H1 (cell line): ENCODE results near the gene RERG. TPM values are rescaled to one million over a fixed set of nuclear protein-coding genes. Genes with fewer than 3 reads are reported as not detected.

Source experiments
- CTCF ChIA-PET: fragments of 300-600 bp; sonication (Branson Sonifier 250); formaldehyde crosslinking; loops from one replicate; lab custom pipeline; 2021; ENCODE audit not compliant: partially characterized antibody; lab: Charles Lee
- POLR2A ChIA-PET: fragments of 300-600 bp; sonication (Branson Sonifier 250); formaldehyde crosslinking; loops from one replicate; lab custom pipeline; 2021; ENCODE audit warnings: inconsistent platforms; ENCODE audit not compliant: partially characterized antibody; lab: Charles Lee
- DNase-seq, 2 experiments: peaks; one replicate each; pipeline versions ENCODE4 v3.0.0 to v3.0.0-alpha.2; 2010 to 2022; ENCODE audit warnings: low spot score in 2 of 2, low read depth in 1 of 2, mixed read lengths in 1 of 2
- FAIRE-seq: peaks from 2 replicates; lab custom pipeline; 2011; peaks lifted over from hg19 to GRCh38; lab: Jason Lieb, UNC
- H2AFZ ChIP-seq: 2 replicates; pipeline ENCODE4 v1.8.1; 2012; ENCODE audit warnings: low read length, inconsistent platforms
- H2AK5ac ChIP-seq: 2 replicates; pipeline ENCODE4 v1.6.1; 2013; ENCODE audit warnings: low read depth, low read length
- H2BK120ac ChIP-seq: replicated peaks from 2 replicates; pipeline ENCODE3; 2013; ENCODE audit warnings: low read depth, low read length, inconsistent platforms
- H2BK12ac ChIP-seq: 2 replicates; pipeline ENCODE4 v1.6.1; 2013; ENCODE audit warnings: low read depth, low read length
- H2BK15ac ChIP-seq: 2 replicates; pipeline ENCODE4 v1.6.1; 2013; ENCODE audit warnings: low read length
- H2BK20ac ChIP-seq: 2 replicates; pipeline ENCODE4 v1.6.1; 2013; ENCODE audit warnings: low read length
- H2BK5ac ChIP-seq: 2 replicates; pipeline ENCODE4 v1.6.1; 2013; ENCODE audit warnings: low read depth, low read length
- H3K14ac ChIP-seq: 2 replicates; pipeline ENCODE4 v1.6.1; 2013; ENCODE audit warnings: inconsistent platforms; ENCODE audit not compliant: insufficient read length
- H3K18ac ChIP-seq: 2 replicates; pipeline ENCODE4 v1.6.1; 2013; ENCODE audit warnings: low read length; ENCODE audit errors: extremely low read depth
- H3K23ac ChIP-seq: 2 replicates; pipeline ENCODE4 v1.6.1; 2013; ENCODE audit warnings: inconsistent platforms; ENCODE audit not compliant: insufficient read length
- H3K23me2 ChIP-seq: 2 replicates; pipeline ENCODE4 v1.6.1; 2013; ENCODE audit warnings: low read depth, low read length
- H3K27ac ChIP-seq: 2 replicates; pipeline ENCODE4 v1.6.1; 2011; ENCODE audit warnings: low read depth, low read length, inconsistent platforms
- H3K27me3 ChIP-seq, 4 experiments: replicated peaks in 1 of 4; 1 replicate in 1 of 4; 2 replicates in 3 of 4; pipeline versions ENCODE4 v1.6.1 to v1.8.1; 2011 to 2013; ENCODE audit warnings: low read length in 3 of 4, mild to moderate bottlenecking in 3 of 4, inconsistent platforms in 2 of 4, mixed read lengths in 2 of 4, moderate library complexity in 1 of 4; ENCODE audit not compliant: control insufficient read depth in 3 of 4, insufficient read depth in 3 of 4; ENCODE audit errors: extremely low read depth in 1 of 4
- H3K36me3 ChIP-seq, 4 experiments: 2 replicates each; pipeline versions ENCODE4 v1.6.1 to v1.8.1; 2011 to 2013; ENCODE audit warnings: mild to moderate bottlenecking in 4 of 4, low read length in 3 of 4, moderate library complexity in 2 of 4, control low read depth in 1 of 4, inconsistent platforms in 1 of 4; ENCODE audit not compliant: insufficient read depth in 4 of 4, control insufficient read depth in 2 of 4
- H3K4ac ChIP-seq: replicated peaks from 2 replicates; pipeline ENCODE3; 2013; ENCODE audit warnings: low read length, low read depth, mixed read lengths, inconsistent platforms; ENCODE audit not compliant: insufficient read length
- H3K4me1 ChIP-seq, 4 experiments: replicated peaks in 1 of 4; 1 replicate in 1 of 4; 2 replicates in 3 of 4; pipeline versions ENCODE4 v1.6.1 to v1.8.1; 2011 to 2013; ENCODE audit warnings: low read length in 3 of 4, inconsistent platforms in 2 of 4, mixed read lengths in 1 of 4; ENCODE audit not compliant: insufficient read depth in 4 of 4, control insufficient read depth in 3 of 4
- H3K4me2 ChIP-seq, 2 experiments: 2 replicates each; pipeline versions ENCODE4 v1.6.1 to v1.8.1; 2011 to 2013; ENCODE audit warnings: low read depth in 2 of 2, low read length in 2 of 2, control low read depth in 1 of 2, inconsistent platforms in 1 of 2, mild to moderate bottlenecking in 1 of 2; ENCODE audit not compliant: insufficient read depth in 1 of 2
- H3K4me3 ChIP-seq, 4 experiments: fragments of 200-600, 300-600 bp in 1 of 4; sonication (generic), shearing (Covaris generic), sonication (Bioruptor Twin) in 1 of 4; 2 replicates each; pipeline versions ENCODE4 v1.5.1 to v1.8.1; 2011 to 2016; ENCODE audit warnings: low read length in 4 of 4, low read depth in 3 of 4, control low read depth in 2 of 4, inconsistent platforms in 2 of 4, mild to moderate bottlenecking in 2 of 4, mixed read lengths in 1 of 4, moderate library complexity in 1 of 4; ENCODE audit not compliant: insufficient read depth in 2 of 4; ENCODE audit errors: extremely low read depth in 1 of 4
- H3K56ac ChIP-seq: replicated peaks from 2 replicates; pipeline ENCODE3; 2013; ENCODE audit warnings: low read depth, mild to moderate bottlenecking, mixed read lengths, low read length, inconsistent platforms; ENCODE audit not compliant: insufficient read length
- H3K79me1 ChIP-seq: 2 replicates; pipeline ENCODE4 v1.6.1; 2013; ENCODE audit warnings: low read depth, low read length, control low read depth
- H3K79me2 ChIP-seq, 2 experiments: 2 replicates each; pipeline versions ENCODE4 v1.6.1 to v1.8.1; 2012 to 2013; ENCODE audit warnings: low read length in 2 of 2, mild to moderate bottlenecking in 2 of 2, inconsistent platforms in 1 of 2; ENCODE audit not compliant: insufficient read depth in 2 of 2, control insufficient read depth in 1 of 2
- H3K9ac ChIP-seq, 4 experiments: replicated peaks in 1 of 4; 1 replicate in 1 of 4; 2 replicates in 3 of 4; pipeline versions ENCODE4 v1.6.1 to v1.8.1; 2011 to 2013; ENCODE audit warnings: low read depth in 3 of 4, low read length in 3 of 4, control low read depth in 2 of 4, mild to moderate bottlenecking in 2 of 4, moderate library complexity in 2 of 4, inconsistent platforms in 1 of 4; ENCODE audit errors: extremely low read depth in 1 of 4
- H3K9me3 ChIP-seq, 2 experiments: 2 replicates each; pipeline versions ENCODE4 v1.6.1 to v1.8.1; 2012 to 2013; ENCODE audit warnings: mild to moderate bottlenecking in 2 of 2, moderate library complexity in 2 of 2, control low read depth in 1 of 2, inconsistent platforms in 1 of 2, low read depth in 1 of 2, low read length in 1 of 2, mixed read lengths in 1 of 2; ENCODE audit not compliant: insufficient read depth in 2 of 2
- H4K20me1 ChIP-seq, 2 experiments: replicated peaks in 1 of 2; 2 replicates each; pipeline versions ENCODE3 to v1.8.1; 2011 to 2013; ENCODE audit warnings: inconsistent platforms in 2 of 2, low read length in 2 of 2, mild to moderate bottlenecking in 1 of 2; ENCODE audit not compliant: insufficient read depth in 2 of 2, control insufficient read depth in 1 of 2
- H4K5ac ChIP-seq: 2 replicates; pipeline ENCODE4 v1.6.1; 2013; ENCODE audit warnings: low read length, low read depth, mixed read lengths, inconsistent platforms; ENCODE audit not compliant: insufficient read length
- H4K8ac ChIP-seq: 2 replicates; pipeline ENCODE4 v1.8.0; 2013; ENCODE audit warnings: mild to moderate bottlenecking, moderate library complexity, low read length, inconsistent platforms; ENCODE audit not compliant: insufficient read depth; ENCODE audit errors: extremely low read depth
- H4K91ac ChIP-seq: replicated peaks from 2 replicates; pipeline ENCODE3; 2013; ENCODE audit warnings: low read length, mixed read lengths, inconsistent platforms; ENCODE audit not compliant: insufficient read length
- EGR1 ChIP-seq: IDR thresholded peaks from 2 replicates; pipeline ENCODE4 v1.6.1; 2011; ENCODE audit warnings: low read depth, low read length, borderline replicate concordance
- HDAC2 ChIP-seq, 2 experiments: fragments of 300-600 bp in 1 of 2; sonication (generic) in 1 of 2; IDR thresholded peaks; 2 replicates each; pipeline ENCODE4 v1.6.1; 2011 to 2012; ENCODE audit warnings: low read depth in 2 of 2, low read length in 2 of 2, mild to moderate bottlenecking in 2 of 2, moderate library complexity in 2 of 2, borderline replicate concordance in 1 of 2, inconsistent platforms in 1 of 2
- JUN ChIP-seq: IDR thresholded peaks from 2 replicates; pipeline ENCODE4 v1.6.1; 2011; ENCODE audit warnings: low read depth, mild to moderate bottlenecking, improper control_type of control experiment, low read length
- JUND ChIP-seq: IDR thresholded peaks from 2 replicates; pipeline ENCODE4 v1.6.1; 2011; ENCODE audit warnings: mild to moderate bottlenecking, improper control_type of control experiment, low read length
- KDM1A ChIP-seq: fragments of 200-600, 300-600 bp; sonication (generic); IDR thresholded peaks from 2 replicates; pipeline ENCODE4 v1.7.1; 2016; ENCODE audit warnings: mild to moderate bottlenecking, low read length, borderline replicate concordance
- MAFK ChIP-seq: IDR thresholded peaks from 2 replicates; pipeline ENCODE4 v1.6.1; 2012; ENCODE audit warnings: low read depth, mild to moderate bottlenecking, improper control_type of control experiment, low read length
- POU5F1 ChIP-seq: IDR thresholded peaks from 2 replicates; pipeline ENCODE4 v1.6.1; 2011; ENCODE audit warnings: low read depth, mild to moderate bottlenecking, low read length, moderate library complexity
- RXRA ChIP-seq: IDR thresholded peaks from 2 replicates; pipeline ENCODE4 v1.6.1; 2011; ENCODE audit warnings: low read depth, mild to moderate bottlenecking, low read length, moderate library complexity; ENCODE audit not compliant: insufficient read depth
- TAF1 ChIP-seq: IDR thresholded peaks from 2 replicates; pipeline ENCODE4 v1.6.1; 2011; ENCODE audit warnings: mild to moderate bottlenecking, low read depth, low read length
- TBP ChIP-seq: IDR thresholded peaks from 2 replicates; pipeline ENCODE4 v1.6.1; 2011; ENCODE audit warnings: low read depth, low read length, improper control_type of control experiment
- TEAD4 ChIP-seq: IDR thresholded peaks from 2 replicates; pipeline ENCODE4 v1.6.1; 2012; ENCODE audit warnings: low read depth, low read length, inconsistent platforms, mixed read lengths
- WGBS, 2 experiments: shearing (Covaris generic) in 1 of 2; methylation state at CpG; one replicate each; pipeline versions ENCODE4 v1.1.6 to v1.1.7; 2013 to 2015; ENCODE audit warnings: low lambda C conversion rate in 2 of 2, mixed read lengths in 2 of 2, inconsistent platforms in 1 of 2, low coverage in 1 of 2, missing lambda C conversion rate in 1 of 2; ENCODE audit not compliant: insufficient replicate concordance in 2 of 2, insufficient coverage in 1 of 2, insufficient read length in 1 of 2; ENCODE audit errors: extremely low coverage in 1 of 2, missing lambda C conversion rate in 1 of 2; 5-methylcytosine and 5-hydroxymethylcytosine counted together
- polyA plus RNA-seq, 7 experiments: library from polyadenylated mRNA; depleted of rRNA in 3 of 7; stranded (reverse) in 5 of 7; unstranded in 2 of 7; fragments of >200 nt in 5 of 7; fragments of 200-250 nt in 2 of 7; gene quantifications; 1 replicate in 5 of 7; 2 replicates in 1 of 7; 4 replicates in 1 of 7; pipeline versions ENCODE4 v1.2.1 to v1.2.3, GENCODE V29; 2011 to 2013; ENCODE audit warnings: missing spikeins in 2 of 7, mixed read lengths in 2 of 7
- total RNA-seq: library from RNA; stranded (reverse); fragmentation: NEBNext Ultra II Directional; extraction: Animal tissue kit (Norgen Biotek cat#: 25700); gene quantifications from 2 replicates; pipeline ENCODE4 v1.2.1, GENCODE V29; 2021
- TF ChIP-seq, protein P1 (sequence below): IDR thresholded peaks from 2 replicates; pipeline ENCODE4 v1.6.1; 2012; ENCODE audit warnings: low read length, inconsistent platforms

RERG gene
- total and polyA plus RNA-seq, 2 of the 8 experiments (the other 6 are each of a cell fraction or from before 2014, with no cell fraction given) = 0.12 to 0.86 TPM

DNA sequence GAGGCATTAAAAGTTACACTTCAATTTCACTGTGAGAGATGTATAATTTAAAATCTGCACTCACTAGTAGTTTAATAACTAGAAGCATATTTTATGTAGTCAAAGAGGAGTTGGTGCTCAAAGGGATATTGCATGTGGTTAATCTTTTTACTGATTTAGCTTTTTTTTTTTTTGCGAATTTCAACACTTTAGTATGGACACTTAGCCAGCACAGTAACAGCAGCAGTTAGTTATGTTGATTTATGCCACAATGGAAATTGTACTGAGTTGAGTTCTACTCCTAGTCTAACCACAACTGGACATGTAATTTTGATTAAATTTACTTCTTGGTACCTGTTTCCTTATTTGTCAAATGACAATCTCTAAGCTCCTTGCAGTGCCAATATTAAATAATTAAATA is 104.2 kb downstream of the RERG start:
- no peak overlapping the region for H3K18ac ChIP-seq
- no peak overlapping the region for H2BK5ac ChIP-seq
- no peaks in the 10 kb centered on the region for H3K9me3 ChIP-seq
- no peak overlapping the region for H2AFZ ChIP-seq
- H3K4me2 ChIP-seq = no peak overlapping the region
- H2BK12ac ChIP-seq = no peak overlapping the region
- no peaks in the 10 kb centered on the region for H3K79me2 ChIP-seq
- H4K20me1 ChIP-seq = no peaks in the 10 kb centered on the region
- DNase-seq (no peak), FAIRE-seq (no peak)
- TF ChIP-seq HDAC2 (IDR thresholded peaks at IDR 0.05; ENCODE audit: borderline replicate concordance in 1 of 2, low read depth in 2 of 2, low read length in 2 of 2) (no peak), TAF1 (no peak), KDM1A (no peak), MAFK (no peak), EGR1 (no peak), JUND (no peak), POU5F1 (no peak), JUN (no peak), RXRA (no peak), TEAD4 (no peak), TBP (no peak)
- TF ChIP-seq, protein P1, sequence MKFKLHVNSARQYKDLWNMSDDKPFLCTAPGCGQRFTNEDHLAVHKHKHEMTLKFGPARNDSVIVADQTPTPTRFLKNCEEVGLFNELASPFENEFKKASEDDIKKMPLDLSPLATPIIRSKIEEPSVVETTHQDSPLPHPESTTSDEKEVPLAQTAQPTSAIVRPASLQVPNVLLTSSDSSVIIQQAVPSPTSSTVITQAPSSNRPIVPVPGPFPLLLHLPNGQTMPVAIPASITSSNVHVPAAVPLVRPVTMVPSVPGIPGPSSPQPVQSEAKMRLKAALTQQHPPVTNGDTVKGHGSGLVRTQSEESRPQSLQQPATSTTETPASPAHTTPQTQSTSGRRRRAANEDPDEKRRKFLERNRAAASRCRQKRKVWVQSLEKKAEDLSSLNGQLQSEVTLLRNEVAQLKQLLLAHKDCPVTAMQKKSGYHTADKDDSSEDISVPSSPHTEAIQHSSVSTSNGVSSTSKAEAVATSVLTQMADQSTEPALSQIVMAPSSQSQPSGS = no peak
- H3K4me1 ChIP-seq = no peaks in the 10 kb centered on the region
- POLR2A ChIA-PET = no interaction called here
- no peak overlapping the region for H2BK20ac ChIP-seq
- no peaks in the 10 kb centered on the region for H3K79me1 ChIP-seq
- no peak overlapping the region for H2BK15ac ChIP-seq
- H4K5ac ChIP-seq = no peak overlapping the region
- 91% methylated on average over 1 of the region's 1 CpG; no CpG with 5 or more reads in 1 of the 2 experiments for WGBS, 2 experiments
- H2BK120ac ChIP-seq = no peak overlapping the region
- no peaks in the 10 kb centered on the region for H3K27me3 ChIP-seq
- H3K9ac ChIP-seq = no peak overlapping the region
- no peak overlapping the region for H3K27ac ChIP-seq
- no peak overlapping the region for H2AK5ac ChIP-seq
- CTCF ChIA-PET = no interaction called here
- H3K4ac ChIP-seq = no peak overlapping the region
- no peaks in the 10 kb centered on the region for H3K36me3 ChIP-seq
- H3K23me2 ChIP-seq = no peaks in the 10 kb centered on the region
- H3K14ac ChIP-seq = no peak overlapping the region
- no peak overlapping the region for H3K56ac ChIP-seq
- no peak overlapping the region for H4K91ac ChIP-seq
- no peak overlapping the region for H3K23ac ChIP-seq
- no peak overlapping the region for H3K4me3 ChIP-seq
- no peak overlapping the region for H4K8ac ChIP-seq
